Caco-2 (cell line): Measurements from ENCODE around the gene AGBL2. TPM values are rescaled to one million over a fixed set of nuclear protein-coding genes. Genes with fewer than 3 reads are reported as not detected.
"Not testable (repeated sequence)": the region's sequence is repeated elsewhere in the genome, so short reads cannot be mapped to it uniquely, and the experiment has no call there.

Source experiments
- BruUV-seq: library from RNA; stranded (reverse); fragments of 400-500 nt; replicated peaks from 2 replicates; lab custom pipeline; 2021; lab: Mats Ljungman, UMichigan
- CTCF ChIA-PET: fragments of 300-600 bp; sonication (Branson Sonifier 250); formaldehyde crosslinking; loops from one replicate; lab custom pipeline; 2022; ENCODE audit warnings: antibody characterized with exemption; lab: Charles Lee
- POLR2A ChIA-PET: fragments of 300-600 bp; sonication (Branson Sonifier 250); formaldehyde crosslinking; loops from one replicate; lab custom pipeline; 2022; ENCODE audit warnings: antibody characterized with exemption; lab: Charles Lee
- DNase-seq, 2 experiments: peaks; one replicate each; pipeline versions ENCODE4 v3.0.0 to v3.0.0-alpha.2; 2020 to 2022
- H3K27me3 ChIP-seq: replicated peaks from 2 replicates; pipeline ENCODE4 v1.6.0; 2011; ENCODE audit warnings: low read length; ENCODE audit not compliant: control insufficient read depth, insufficient read depth
- H3K36me3 ChIP-seq: 2 replicates; pipeline ENCODE4 v1.5.1; 2011; ENCODE audit warnings: low read length; ENCODE audit not compliant: control insufficient read depth, insufficient read depth
- H3K4me1 ChIP-seq: fragments of 250-450 bp; sonication (Bioruptor Pico); 2 replicates; pipeline ENCODE4 v1.5.1; 2020; ENCODE audit warnings: mild to moderate bottlenecking
- H3K4me3 ChIP-seq: 2 replicates; pipeline ENCODE4 v1.5.1; 2011; ENCODE audit warnings: low read depth, mild to moderate bottlenecking, control low read depth, low read length
- H3K9me3 ChIP-seq: fragments of 250-450 bp; sonication (Bioruptor Pico); 2 replicates; pipeline ENCODE4 v1.5.1; 2020; ENCODE audit warnings: mild to moderate bottlenecking, moderate library complexity
- H3K27ac Mint-ChIP-seq: one replicate; pipeline ENCODE4 v1.8.0; 2022; ENCODE audit warnings: mixed read lengths; ENCODE audit not compliant: unreplicated experiment
- H3K27me3 Mint-ChIP-seq: one replicate; pipeline ENCODE4 v1.8.0; 2022; ENCODE audit warnings: mixed read lengths; ENCODE audit not compliant: insufficient read depth, unreplicated experiment
- H3K36me3 Mint-ChIP-seq: one replicate; pipeline ENCODE4 v1.8.0; 2022; ENCODE audit warnings: mild to moderate bottlenecking, mixed read lengths; ENCODE audit not compliant: insufficient read depth, unreplicated experiment
- H3K4me1 Mint-ChIP-seq: one replicate; pipeline ENCODE4 v1.8.0; 2022; ENCODE audit warnings: low read depth, mixed read lengths; ENCODE audit not compliant: unreplicated experiment
- H3K4me3 Mint-ChIP-seq: one replicate; pipeline ENCODE4 v1.8.0; 2022; ENCODE audit warnings: mild to moderate bottlenecking, moderate library complexity, mixed read lengths; ENCODE audit not compliant: unreplicated experiment
- H3K9me3 Mint-ChIP-seq: one replicate; pipeline ENCODE4 v1.8.0; 2022; ENCODE audit warnings: mixed read lengths; ENCODE audit not compliant: unreplicated experiment
- CTCF ChIP-seq, 2 experiments: fragments of 200-600 bp in 1 of 2; IDR thresholded peaks; 1 replicate in 1 of 2; 2 replicates in 1 of 2; pipeline versions ENCODE4 v1.5.1 to v1.8.0; 2011 to 2022; ENCODE audit warnings: antibody characterized with exemption in 1 of 2, control low read depth in 1 of 2, inconsistent platforms in 1 of 2, low read depth in 1 of 2, low read length in 1 of 2, mild to moderate bottlenecking in 1 of 2, moderate library complexity in 1 of 2; ENCODE audit not compliant: insufficient read depth in 1 of 2, severe bottlenecking in 1 of 2, unreplicated experiment in 1 of 2
- intact Hi-C: fragments of 100-400 bp; cut with micrococcal nuclease; formaldehyde crosslinking; loops from one replicate; pipeline ENCODE4 v1.10.0; 2022; ENCODE audit not compliant: unreplicated experiment
- total RNA-seq: library from RNA; stranded (reverse); gene quantifications from 2 replicates; pipeline ENCODE4 v1.2.3, GENCODE V29; 2022

The AGBL2 gene
- total RNA-seq, 1 experiment from 2014 or later: 2.9 TPM

GRCh38 chr11:47750725-47751124, 35.6 kb upstream of the AGBL2 start:
- Mint-ChIP-seq H3K27ac (no peak overlapping the region), H3K27me3 (no peaks in the 10 kb centered on the region), H3K9me3 (peaks cover 9% of the 10 kb centered on the region), H3K4me1 (no peaks in the 10 kb centered on the region), H3K36me3 (peaks cover 99% of the 10 kb centered on the region), H3K4me3 (no peak overlapping the region)
- no peak for DNase-seq
- no peaks in the 10 kb centered on the region for H3K4me1 ChIP-seq
- no peaks in the 10 kb centered on the region for H3K27me3 ChIP-seq
- intact Hi-C loops: no loop called here
- H3K4me3 ChIP-seq: no peak overlapping the region
- H3K36me3 ChIP-seq: peaks cover 6% of the 10 kb centered on the region
- CTCF ChIA-PET: no interaction called here
- no peaks in the 10 kb centered on the region for H3K9me3 ChIP-seq
- no peak for TF ChIP-seq CTCF (IDR thresholded peaks at IDR 0.05; ENCODE audit: insufficient read depth in 1 of 2, low read depth in 1 of 2, low read length in 1 of 2, severe bottlenecking in 1 of 2, unreplicated experiment in 1 of 2)
- BruUV-seq: no TSS peak
- POLR2A ChIA-PET: no interaction called here

GRCh38 chr11:47742494-47742893, 27.3 kb upstream of the AGBL2 start:
- CTCF ChIA-PET, BruUV-seq, DNase-seq, H3K27me3 Mint-ChIP-seq, H3K4me1 Mint-ChIP-seq, intact Hi-C loops, H3K9me3 ChIP-seq, H3K4me1 ChIP-seq, H3K36me3 ChIP-seq, H3K4me3 ChIP-seq, H3K4me3 Mint-ChIP-seq, H3K27me3 ChIP-seq, H3K27ac Mint-ChIP-seq: not testable (repeated sequence)
- Mint-ChIP-seq H3K9me3 (peaks cover 12% of the 10 kb centered on the region), H3K36me3 (peaks cover 96% of the 10 kb centered on the region)
- POLR2A ChIA-PET: interaction anchor here (0.6 kb wide), 1 partner anchor 85 kb away, joined by 4 read pairs; no protein-coding TSS in a partner anchor

GRCh38 chr11:47737817-47738216, 22.6 kb upstream of the AGBL2 start:
- H3K27me3 Mint-ChIP-seq, H3K27me3 ChIP-seq, H3K27ac Mint-ChIP-seq, H3K4me1 Mint-ChIP-seq, H3K4me1 ChIP-seq, H3K4me3 ChIP-seq, H3K9me3 ChIP-seq, BruUV-seq, CTCF ChIA-PET, H3K9me3 Mint-ChIP-seq, intact Hi-C loops, H3K4me3 Mint-ChIP-seq, H3K36me3 ChIP-seq, DNase-seq: not testable (repeated sequence)
- POLR2A ChIA-PET: interaction anchor here (0.6 kb wide), 1 partner anchor 16 kb away, joined by 3 read pairs; no protein-coding TSS in a partner anchor
- H3K36me3 Mint-ChIP-seq: peaks cover 92% of the 10 kb centered on the region

- peaks cover 96% of the 10 kb centered on the region for H3K36me3 Mint-ChIP-seq
- Histone ChIP-seq H3K36me3 (peaks cover 6% of the 10 kb centered on the region), H3K4me1 (no peaks in the 10 kb centered on the region), H3K9me3 (no peaks in the 10 kb centered on the region), H3K27me3 (no peaks in the 10 kb centered on the region), H3K4me3 (no peak overlapping the region)
- no peak overlapping the region for H3K4me3 Mint-ChIP-seq
- intact Hi-C loops: no loop called here
- CTCF ChIA-PET: no interaction called here
- DNase-seq: no peak
- H3K4me1 Mint-ChIP-seq: peaks cover 7% of the 10 kb centered on the region
- no peak overlapping the region for H3K27ac Mint-ChIP-seq
- POLR2A ChIA-PET: no interaction called here
- BruUV-seq: no TSS peak
- no peaks in the 10 kb centered on the region for H3K27me3 Mint-ChIP-seq
- TF ChIP-seq CTCF (IDR thresholded peaks at IDR 0.05; ENCODE audit: insufficient read depth in 1 of 2, low read depth in 1 of 2, low read length in 1 of 2, severe bottlenecking in 1 of 2, unreplicated experiment in 1 of 2): no peak
- H3K9me3 Mint-ChIP-seq: no peaks in the 10 kb centered on the region
Measured at GRCh38 chr11:47732271-47732670, 17.1 kb upstream of the AGBL2 start.
